ENCODE data around the gene RHBDL2. TPM values are rescaled to one million over a fixed set of nuclear protein-coding genes. Genes with fewer than 3 reads are reported as not detected.
A peak's percentile ranks its signal among the peaks of the same experiment; 100 is the strongest.
"Not testable (repeated sequence)": the region's sequence is repeated elsewhere in the genome, so short reads cannot be mapped to it uniquely, and the experiment has no call there.

The RHBDL2 gene, protein sequence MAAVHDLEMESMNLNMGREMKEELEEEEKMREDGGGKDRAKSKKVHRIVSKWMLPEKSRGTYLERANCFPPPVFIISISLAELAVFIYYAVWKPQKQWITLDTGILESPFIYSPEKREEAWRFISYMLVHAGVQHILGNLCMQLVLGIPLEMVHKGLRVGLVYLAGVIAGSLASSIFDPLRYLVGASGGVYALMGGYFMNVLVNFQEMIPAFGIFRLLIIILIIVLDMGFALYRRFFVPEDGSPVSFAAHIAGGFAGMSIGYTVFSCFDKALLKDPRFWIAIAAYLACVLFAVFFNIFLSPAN
- not detected in 3 replicates for total RNA-seq

DNA sequence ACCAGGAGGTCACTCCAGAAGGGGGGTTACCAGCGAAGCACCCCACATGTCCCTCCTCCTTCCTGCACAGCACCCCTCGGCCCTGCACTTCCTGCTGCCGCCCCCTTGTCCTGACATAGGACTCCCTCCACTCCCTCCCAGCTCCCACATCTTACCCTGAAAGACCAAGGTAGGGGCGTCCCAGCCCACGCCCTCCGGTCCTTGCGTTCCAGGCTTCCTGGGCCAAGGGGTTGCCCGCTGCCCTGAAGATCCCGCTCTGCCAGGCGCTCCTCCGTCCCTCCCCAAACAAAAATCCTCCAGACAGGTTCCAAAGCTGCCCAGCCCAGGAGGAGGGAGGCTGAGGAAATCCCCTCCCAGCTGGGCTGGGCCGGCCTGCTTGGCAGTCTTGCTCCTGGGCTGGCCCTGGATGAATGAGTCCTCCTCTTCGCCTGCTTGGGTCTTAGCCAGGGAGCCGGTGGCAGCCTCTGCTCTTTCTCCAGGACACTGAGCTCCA is at the start of gene RHBDL2:
TSS of gene RHBDL2 (minus strand) at position 304 of the 493 bp plus-strand sequence. CDS start 22,618 bp downstream, outside the sequence.
- H3K4me3 Mint-ChIP-seq, result no peak within 1 kb of the TSS
- H3K9me3 Mint-ChIP-seq, result no peaks in the 10 kb centered on the region
- H3K4me1 Mint-ChIP-seq, result no peaks in the 10 kb centered on the region
- H3K27me3 Mint-ChIP-seq (ENCODE audit: low read depth), result no peaks in the 10 kb centered on the region
- TF ChIP-seq, protein P1, sequence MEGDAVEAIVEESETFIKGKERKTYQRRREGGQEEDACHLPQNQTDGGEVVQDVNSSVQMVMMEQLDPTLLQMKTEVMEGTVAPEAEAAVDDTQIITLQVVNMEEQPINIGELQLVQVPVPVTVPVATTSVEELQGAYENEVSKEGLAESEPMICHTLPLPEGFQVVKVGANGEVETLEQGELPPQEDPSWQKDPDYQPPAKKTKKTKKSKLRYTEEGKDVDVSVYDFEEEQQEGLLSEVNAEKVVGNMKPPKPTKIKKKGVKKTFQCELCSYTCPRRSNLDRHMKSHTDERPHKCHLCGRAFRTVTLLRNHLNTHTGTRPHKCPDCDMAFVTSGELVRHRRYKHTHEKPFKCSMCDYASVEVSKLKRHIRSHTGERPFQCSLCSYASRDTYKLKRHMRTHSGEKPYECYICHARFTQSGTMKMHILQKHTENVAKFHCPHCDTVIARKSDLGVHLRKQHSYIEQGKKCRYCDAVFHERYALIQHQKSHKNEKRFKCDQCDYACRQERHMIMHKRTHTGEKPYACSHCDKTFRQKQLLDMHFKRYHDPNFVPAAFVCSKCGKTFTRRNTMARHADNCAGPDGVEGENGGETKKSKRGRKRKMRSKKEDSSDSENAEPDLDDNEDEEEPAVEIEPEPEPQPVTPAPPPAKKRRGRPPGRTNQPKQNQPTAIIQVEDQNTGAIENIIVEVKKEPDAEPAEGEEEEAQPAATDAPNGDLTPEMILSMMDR (IDR thresholded peaks at IDR 0.05; ENCODE audit: unreplicated experiment), result no peak
- no peak within 1 kb of the TSS for H3K27ac Mint-ChIP-seq
- no peaks in the 10 kb centered on the region for H3K36me3 Mint-ChIP-seq
- DNase-seq (ENCODE audit: low spot score in 2 of 2, unreplicated experiment in 2 of 2), result no peak

DNA sequence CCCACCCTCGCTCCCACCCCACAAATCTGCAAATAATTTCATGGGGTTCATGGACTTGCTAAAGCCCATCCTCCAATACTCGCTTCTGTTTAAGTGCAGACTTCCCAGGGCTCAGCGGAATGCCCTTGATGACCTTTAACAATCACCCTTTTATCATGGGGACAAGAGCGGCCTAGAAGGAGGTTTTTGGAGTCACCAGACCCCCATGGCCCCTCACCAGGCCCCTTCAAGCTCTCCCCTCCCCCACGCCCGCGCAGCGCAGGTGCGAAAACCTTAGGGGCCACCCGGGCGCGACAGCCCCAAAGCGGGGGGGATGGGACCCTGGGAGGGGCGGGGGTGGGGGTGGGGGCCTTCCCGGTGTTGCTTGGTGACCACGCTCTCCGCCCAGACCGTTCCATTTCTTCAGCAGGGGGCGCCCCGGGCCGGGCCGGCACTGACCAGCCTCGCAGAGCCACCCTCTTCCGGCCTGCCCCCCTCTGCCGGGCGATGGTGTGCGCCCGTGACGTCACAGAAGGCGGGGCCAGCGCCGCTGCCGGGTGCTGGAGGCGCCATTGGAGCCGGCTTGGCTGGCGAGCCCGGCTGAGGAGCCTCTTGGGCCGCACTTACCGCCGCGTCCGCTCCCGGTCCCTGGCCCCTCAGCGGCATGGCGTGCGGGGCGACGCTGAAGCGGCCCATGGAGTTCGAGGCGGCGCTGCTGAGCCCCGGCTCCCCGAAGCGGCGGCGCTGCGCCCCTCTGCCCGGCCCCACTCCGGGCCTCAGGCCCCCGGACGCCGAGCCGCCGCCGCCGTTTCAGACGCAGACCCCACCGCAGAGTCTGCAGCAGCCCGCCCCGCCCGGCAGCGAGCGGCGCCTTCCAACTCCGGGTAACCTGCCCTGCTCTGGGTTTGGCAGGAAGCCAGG is 49.4 kb upstream of the RHBDL2 start, which contains the start of gene AKIRIN1:
TSS of gene AKIRIN1 (plus strand) at position 539 of the 900 bp plus-strand sequence. CDS start at position 644, 105 bp downstream.
- no peaks in the 10 kb centered on the region for H3K9me3 Mint-ChIP-seq
- peaks cover 32% of the 10 kb centered on the region for H3K4me1 Mint-ChIP-seq
- H3K36me3 Mint-ChIP-seq, result peaks cover 10% of the 10 kb centered on the region
- H3K27ac Mint-ChIP-seq, result peak within 1 kb of the TSS; percentile 87
- H3K4me3 Mint-ChIP-seq, result peak within 1 kb of the TSS; percentile 74
- DNase-seq (ENCODE audit: low spot score in 2 of 2, unreplicated experiment in 2 of 2), result peak; percentile 96 to 99
- TF ChIP-seq, protein P1 (IDR thresholded peaks at IDR 0.05; ENCODE audit: unreplicated experiment), result peak; percentile 31
- no peaks in the 10 kb centered on the region for H3K27me3 Mint-ChIP-seq (ENCODE audit: low read depth)

DNA sequence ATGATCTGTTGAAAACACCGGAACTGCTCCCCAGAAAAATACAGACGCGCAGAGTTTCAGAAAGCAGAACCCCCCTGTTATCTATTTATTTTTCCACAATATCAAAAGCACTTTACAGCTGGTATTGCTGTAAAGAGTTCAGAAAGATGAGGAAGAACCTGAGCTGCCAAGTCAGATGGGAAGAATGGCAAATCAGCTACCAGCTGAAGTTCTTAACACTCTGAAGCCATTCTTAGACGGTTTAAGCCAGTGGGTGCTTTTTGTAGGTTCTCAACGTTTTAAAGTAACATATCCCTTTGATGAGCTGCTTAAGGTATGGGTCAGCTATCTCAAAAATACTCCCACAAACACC is 48.7 kb upstream of the RHBDL2 start:
- Mint-ChIP-seq H3K4me3 (peak overlapping the region; percentile 74), H3K4me1 (peaks cover 39% of the 10 kb centered on the region), H3K9me3 (no peaks in the 10 kb centered on the region), H3K27ac (peak overlapping the region; percentile 74), H3K36me3 (peaks cover 8% of the 10 kb centered on the region), H3K27me3 (ENCODE audit: low read depth) (no peaks in the 10 kb centered on the region)
- no peak for DNase-seq (ENCODE audit: low spot score in 2 of 2, unreplicated experiment in 2 of 2)
- TF ChIP-seq, protein P1 (IDR thresholded peaks at IDR 0.05; ENCODE audit: unreplicated experiment), result no peak

DNA sequence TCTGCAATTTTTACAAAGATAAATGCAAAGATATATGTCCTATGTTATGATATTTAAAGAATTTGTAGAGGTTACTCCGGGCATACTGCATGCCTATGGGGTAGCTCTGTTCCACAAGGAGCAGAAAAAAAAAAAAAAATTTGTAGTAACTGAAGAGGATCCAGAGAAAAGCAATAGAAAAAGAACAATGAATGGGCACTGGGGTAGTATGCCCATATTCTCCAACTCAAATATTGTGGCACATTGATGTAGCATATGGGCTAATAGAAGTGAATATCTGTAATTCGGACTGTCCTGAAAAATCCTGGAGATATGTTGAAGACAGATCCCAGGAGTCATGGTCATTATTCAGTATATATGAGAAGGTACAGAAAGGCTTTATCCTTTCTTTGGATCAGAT is 48.3 kb upstream of the RHBDL2 start:
- no peaks in the 10 kb centered on the region for H3K27me3 Mint-ChIP-seq (ENCODE audit: low read depth)
- H3K27ac Mint-ChIP-seq, result peak overlapping the region; percentile 74
- no peak for DNase-seq (ENCODE audit: low spot score in 2 of 2, unreplicated experiment in 2 of 2)
- peaks cover 5% of the 10 kb centered on the region for H3K36me3 Mint-ChIP-seq
- H3K9me3 Mint-ChIP-seq, result no peaks in the 10 kb centered on the region
- H3K4me3 Mint-ChIP-seq, result peak overlapping the region; percentile 74
- TF ChIP-seq, protein P1 (IDR thresholded peaks at IDR 0.05; ENCODE audit: unreplicated experiment), result no peak
- peaks cover 37% of the 10 kb centered on the region for H3K4me1 Mint-ChIP-seq

DNA sequence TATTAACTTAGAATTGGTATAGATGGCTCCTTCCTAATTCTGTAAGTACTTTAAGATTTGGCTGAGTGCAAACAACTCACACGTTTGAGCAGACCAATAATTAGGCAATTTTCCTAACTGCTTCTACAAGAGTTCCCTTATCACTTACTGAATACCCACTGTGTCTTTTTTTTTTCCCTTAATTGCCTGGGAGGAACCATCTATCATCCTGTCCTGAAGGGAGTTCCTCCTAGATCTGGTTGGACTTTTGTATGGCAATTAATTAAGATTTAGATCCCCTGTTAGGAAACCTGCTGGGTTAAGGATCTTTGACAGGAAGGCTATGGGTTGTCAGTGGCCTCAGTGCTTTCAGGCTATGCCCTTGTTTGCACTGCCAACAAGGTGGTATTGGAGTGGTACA is 37.8 kb upstream of the RHBDL2 start:
- not testable (repeated sequence) for DNase-seq (ENCODE audit: low spot score in 2 of 2, unreplicated experiment in 2 of 2); H3K9me3 Mint-ChIP-seq; H3K27me3 Mint-ChIP-seq (ENCODE audit: low read depth); H3K36me3 Mint-ChIP-seq; H3K27ac Mint-ChIP-seq; H3K4me3 Mint-ChIP-seq; H3K4me1 Mint-ChIP-seq

DNA sequence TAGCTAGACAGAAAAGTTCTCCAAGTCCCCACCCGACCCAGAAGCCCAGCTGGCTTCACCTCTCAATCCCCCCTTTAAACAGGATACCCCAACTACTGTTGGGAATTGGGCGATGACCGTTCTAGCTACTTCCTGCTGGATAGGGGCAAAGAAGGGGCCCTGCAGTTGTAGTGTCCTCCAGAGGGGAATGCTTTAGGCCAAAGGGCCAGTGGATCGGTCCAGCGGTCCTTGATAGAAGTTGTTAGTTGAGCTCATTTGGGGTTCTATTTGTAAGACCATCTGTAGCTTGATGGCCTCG is 36.6 kb upstream of the RHBDL2 start:
- not testable (repeated sequence) for H3K4me1 Mint-ChIP-seq, H3K27ac Mint-ChIP-seq, H3K9me3 Mint-ChIP-seq

DNA sequence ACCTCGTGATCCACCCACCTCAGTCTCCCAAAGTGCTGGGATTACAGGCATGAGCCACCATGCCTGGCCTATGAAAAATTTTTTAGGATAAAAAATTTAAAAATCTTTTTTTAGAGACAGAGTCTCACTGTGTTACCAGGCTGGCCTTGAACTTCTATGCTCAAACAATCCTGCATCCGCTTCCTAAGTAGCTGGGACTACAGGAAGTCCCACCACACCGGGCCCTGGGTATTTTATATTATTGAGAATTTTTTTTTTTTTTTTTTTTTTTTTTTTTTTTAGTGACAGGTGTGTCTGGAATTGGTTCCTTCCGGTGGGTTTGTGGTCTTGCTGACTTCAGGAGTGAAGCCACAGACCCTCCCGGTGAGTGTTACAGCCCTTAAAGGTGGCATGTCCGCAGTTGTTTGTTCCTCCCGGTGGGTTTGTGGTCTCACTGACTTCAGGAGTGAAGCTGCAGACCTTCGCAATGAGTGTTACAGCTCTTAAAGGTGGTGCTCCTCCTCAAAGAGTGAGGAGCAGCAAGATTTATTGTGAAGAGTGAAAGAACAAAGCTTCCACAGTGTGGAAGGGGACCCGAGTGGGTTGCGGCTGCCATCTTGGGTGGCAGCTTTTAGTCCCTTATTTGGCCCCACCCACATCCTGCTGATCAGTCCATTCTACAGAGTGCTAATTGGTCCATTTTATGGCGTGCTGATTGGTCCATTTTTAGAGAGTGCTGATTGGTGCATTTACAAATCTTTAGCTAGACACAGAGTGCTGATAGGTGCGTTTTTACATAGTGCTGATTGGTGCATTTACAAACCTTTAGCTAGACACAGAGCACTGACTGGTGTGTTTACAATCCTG is 36.0 kb upstream of the RHBDL2 start:
- H3K36me3 Mint-ChIP-seq; H3K27me3 Mint-ChIP-seq (ENCODE audit: low read depth); H3K4me1 Mint-ChIP-seq; H3K9me3 Mint-ChIP-seq; DNase-seq (ENCODE audit: low spot score in 2 of 2, unreplicated experiment in 2 of 2); H3K27ac Mint-ChIP-seq; H3K4me3 Mint-ChIP-seq: not testable (repeated sequence)

More for the DNA sequence above, 36.6 kb upstream of the RHBDL2 start:
- H3K27me3 Mint-ChIP-seq (ENCODE audit: low read depth); H3K36me3 Mint-ChIP-seq; DNase-seq (ENCODE audit: low spot score in 2 of 2, unreplicated experiment in 2 of 2); H3K4me3 Mint-ChIP-seq: not testable (repeated sequence)
